ENCODE data around the gene C14orf39. TPM values are rescaled to one million over a fixed set of nuclear protein-coding genes. Genes with fewer than 3 reads are reported as not detected.

C14orf39 gene
- total and polyA plus RNA-seq, 2 of the 8 experiments (the other 6 are each of a cell fraction or from before 2014, with no cell fraction given) = 0.18 to 1.2 TPM

DNA sequence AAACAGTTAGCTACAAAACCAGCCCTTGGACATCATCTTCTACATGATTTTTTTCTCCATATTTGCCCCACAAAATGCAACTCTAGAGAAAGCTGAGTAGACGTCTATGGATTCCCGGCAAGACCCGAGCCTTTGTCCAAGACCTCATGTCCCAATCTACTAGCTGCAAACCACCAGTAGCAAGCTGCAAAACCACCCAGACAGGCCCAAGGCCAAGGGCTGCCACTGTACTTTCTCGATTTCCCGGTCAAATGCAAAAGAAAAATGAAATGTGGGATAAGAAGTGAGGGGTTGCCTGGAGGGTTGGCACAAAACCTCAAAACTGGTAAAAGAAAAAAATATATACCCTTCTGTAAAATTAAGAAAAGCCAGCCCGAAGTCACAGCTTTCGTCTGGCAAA is 20.1 kb upstream of the C14orf39 start (continued):
- TF ChIP-seq EGR1 (IDR thresholded peaks at IDR 0.05; ENCODE audit: borderline replicate concordance, low read depth, low read length) = no peak

All from H1 (cell line).